HepG2 (cell line): ENCODE measurements around the gene MYLK. TPM values are rescaled to one million over a fixed set of nuclear protein-coding genes. Genes with fewer than 3 reads are reported as not detected.
A peak's percentile ranks its signal among the peaks of the same experiment; 100 is the strongest.

Experiments used
- BRF2 ChIP-seq: sonication (generic); formaldehyde crosslinking; IDR thresholded peaks from 2 replicates; pipeline ENCODE4 v1.8.1; 2022; ENCODE audit warnings: mild to moderate bottlenecking, missing genetic modification reagents
- CCDC6 ChIP-seq: sonication (generic); formaldehyde crosslinking; IDR thresholded peaks from 2 replicates; pipeline ENCODE4 v1.8.1; 2022; ENCODE audit warnings: mild to moderate bottlenecking, missing genetic modification reagents, moderate library complexity
- HBP1 ChIP-seq: IDR thresholded peaks from 2 replicates; pipeline ENCODE4 v1.6.1; 2016; ENCODE audit warnings: low read depth, control low read depth
- HHEX ChIP-seq: IDR thresholded peaks from 2 replicates; pipeline ENCODE4 v1.6.1; 2016; ENCODE audit warnings: control low read depth
- JUNB ChIP-seq: sonication (generic); formaldehyde crosslinking; IDR thresholded peaks from 2 replicates; pipeline ENCODE4 v1.8.0; 2022; ENCODE audit warnings: missing genetic modification reagents, mild to moderate bottlenecking, borderline replicate concordance
- KMT2B ChIP-seq: IDR thresholded peaks from 2 replicates; pipeline ENCODE4 v1.6.1; 2016; ENCODE audit warnings: missing genetic modification reagents, missing compliant biosample characterization
- NFIC ChIP-seq: IDR thresholded peaks from 2 replicates; pipeline ENCODE4 v1.6.1; 2012; ENCODE audit warnings: mild to moderate bottlenecking, low read length, inconsistent platforms
- NFYB ChIP-seq: sonication (generic); formaldehyde crosslinking; IDR thresholded peaks from 2 replicates; pipeline ENCODE4 v1.4.0; 2020; ENCODE audit warnings: missing genetic modification reagents
- NKX3-1 ChIP-seq: sonication (generic); formaldehyde crosslinking; IDR thresholded peaks from 2 replicates; pipeline ENCODE4 v1.5.0; 2020; ENCODE audit warnings: missing genetic modification reagents
- PHF20 ChIP-seq: sonication (generic); formaldehyde crosslinking; IDR thresholded peaks from 2 replicates; pipeline ENCODE4 v1.5.0; 2020; ENCODE audit warnings: mild to moderate bottlenecking, missing genetic modification reagents
- SMC3 ChIP-seq: IDR thresholded peaks from 2 replicates; pipeline ENCODE4 v1.6.1; 2011; ENCODE audit warnings: low read length, improper control_type of control experiment
- SOX6 ChIP-seq, 2 experiments: fragments of 450-650 bp in 1 of 2; sonication (generic) in 1 of 2; formaldehyde crosslinking in 1 of 2; IDR thresholded peaks; 2 replicates each; pipeline versions ENCODE4 v1.4.0 to v1.6.1; 2017 to 2020; ENCODE audit warnings: antibody characterized with exemption in 1 of 2, mild to moderate bottlenecking in 1 of 2, missing genetic modification reagents in 1 of 2
- SP140L ChIP-seq: sonication (generic); formaldehyde crosslinking; IDR thresholded peaks from 2 replicates; pipeline ENCODE4 v1.4.0; 2020; ENCODE audit warnings: missing genetic modification reagents, borderline replicate concordance
- TFAP4 ChIP-seq: sonication (generic); IDR thresholded peaks from 2 replicates; pipeline ENCODE4 v1.6.1; 2016; ENCODE audit warnings: low read depth, borderline replicate concordance
- ZNF136 ChIP-seq: sonication (generic); formaldehyde crosslinking; IDR thresholded peaks from 2 replicates; pipeline ENCODE4 v1.8.1; 2022; ENCODE audit warnings: low read depth, mild to moderate bottlenecking, moderate library complexity, missing genetic modification reagents
- ZNF263 ChIP-seq: sonication (generic); formaldehyde crosslinking; IDR thresholded peaks from 2 replicates; pipeline ENCODE4 v1.4.0; 2020; ENCODE audit warnings: missing genetic modification reagents
- ZNF446 ChIP-seq: sonication (generic); formaldehyde crosslinking; IDR thresholded peaks from 2 replicates; pipeline ENCODE4 v1.5.0; 2020; ENCODE audit warnings: mild to moderate bottlenecking, missing genetic modification reagents
- ZNF546 ChIP-seq: sonication (generic); formaldehyde crosslinking; conservative IDR thresholded peaks from 2 replicates; pipeline ENCODE4 v1.8.1; 2023; ENCODE audit warnings: mild to moderate bottlenecking, missing genetic modification reagents
- ZNF550 ChIP-seq: sonication (generic); formaldehyde crosslinking; IDR thresholded peaks from 2 replicates; pipeline ENCODE4 v1.4.0; 2020; ENCODE audit warnings: mild to moderate bottlenecking, missing genetic modification reagents, borderline replicate concordance
- ZNF552 ChIP-seq: sonication (generic); formaldehyde crosslinking; IDR thresholded peaks from 2 replicates; pipeline ENCODE4 v1.9.0; 2022; ENCODE audit warnings: missing genetic modification reagents, mild to moderate bottlenecking, borderline replicate concordance
- ZNF577 ChIP-seq: sonication (generic); formaldehyde crosslinking; IDR thresholded peaks from 2 replicates; pipeline ENCODE4 v1.4.0; 2020; ENCODE audit warnings: mild to moderate bottlenecking, low read depth, missing genetic modification reagents, borderline replicate concordance
- ZNF674 ChIP-seq: sonication (generic); formaldehyde crosslinking; IDR thresholded peaks from 2 replicates; pipeline ENCODE4 v1.5.0; 2020; ENCODE audit warnings: low read depth, mild to moderate bottlenecking, missing genetic modification reagents
- ZNF709 ChIP-seq: sonication (generic); formaldehyde crosslinking; IDR thresholded peaks from 2 replicates; pipeline ENCODE4 v1.5.0; 2020; ENCODE audit warnings: mild to moderate bottlenecking, missing genetic modification reagents
- ZNF781 ChIP-seq: sonication (generic); formaldehyde crosslinking; IDR thresholded peaks from 2 replicates; pipeline ENCODE4 v1.5.1; 2020; ENCODE audit warnings: borderline replicate concordance, mild to moderate bottlenecking, missing genetic modification reagents; ENCODE audit errors: not compliant biosample characterization
- polyA plus RNA-seq, 8 experiments: library from polyadenylated mRNA; depleted of rRNA in 3 of 8; stranded (reverse) in 7 of 8; unstranded in 1 of 8; fragments of >200 nt; fragmentation: Illumina TruSeq in 4 of 8; extraction: Trizol in 4 of 8; gene quantifications; 2 replicates each; pipeline versions ENCODE4 v1.2.1 to v1.2.3, GENCODE V29; 2011 to 2016; ENCODE audit warnings: low read depth in 4 of 8, missing spikeins in 1 of 8, mixed read lengths in 1 of 8; ENCODE audit not compliant: insufficient read depth in 1 of 8
- total RNA-seq, 5 experiments: library from RNA; depleted of rRNA; stranded (reverse); fragments of >200 nt; fragmentation: Illumina TruSeq; extraction: Trizol; gene quantifications; 2 replicates each; pipeline ENCODE4 v1.2.3, GENCODE V29; 2016; ENCODE audit warnings: low read depth in 1 of 5
- TF ChIP-seq, protein P1 (sequence below): sonication (generic); formaldehyde crosslinking; conservative IDR thresholded peaks from 2 replicates; pipeline ENCODE4 v1.8.0; 2022; ENCODE audit warnings: low read depth, missing genetic modification reagents
- TF ChIP-seq, protein P2 (sequence below): sonication (generic); formaldehyde crosslinking; IDR thresholded peaks from 2 replicates; pipeline ENCODE4 v1.5.0; 2020; ENCODE audit warnings: mild to moderate bottlenecking, missing genetic modification reagents

Gene MYLK
- total and polyA plus RNA-seq, 2 of the 13 experiments (the other 11 are each of a cell fraction or from before 2014, with no cell fraction given) = 10.6 to 34.9 TPM

DNA sequence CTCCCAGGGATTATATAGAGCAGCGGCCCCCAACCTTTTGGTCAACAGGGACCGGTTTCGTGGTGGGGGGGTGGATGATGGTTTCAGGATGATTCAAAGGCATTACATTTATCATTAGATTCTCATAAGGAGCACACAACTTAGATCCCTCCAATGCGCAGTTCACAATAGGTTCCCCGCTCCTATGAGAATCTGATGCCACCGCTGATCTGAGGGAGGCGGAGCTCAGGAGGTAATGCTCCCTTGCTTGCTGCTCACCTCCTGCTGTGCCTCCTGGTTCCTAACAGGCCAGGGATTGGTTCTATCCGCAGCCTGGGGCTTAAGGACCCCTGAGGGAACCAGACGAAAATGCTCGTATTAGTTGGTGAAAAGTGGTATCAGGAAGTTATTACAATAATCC lies 298.0 kb downstream of the MYLK start (continued):
- TF ChIP-seq, protein P1, sequence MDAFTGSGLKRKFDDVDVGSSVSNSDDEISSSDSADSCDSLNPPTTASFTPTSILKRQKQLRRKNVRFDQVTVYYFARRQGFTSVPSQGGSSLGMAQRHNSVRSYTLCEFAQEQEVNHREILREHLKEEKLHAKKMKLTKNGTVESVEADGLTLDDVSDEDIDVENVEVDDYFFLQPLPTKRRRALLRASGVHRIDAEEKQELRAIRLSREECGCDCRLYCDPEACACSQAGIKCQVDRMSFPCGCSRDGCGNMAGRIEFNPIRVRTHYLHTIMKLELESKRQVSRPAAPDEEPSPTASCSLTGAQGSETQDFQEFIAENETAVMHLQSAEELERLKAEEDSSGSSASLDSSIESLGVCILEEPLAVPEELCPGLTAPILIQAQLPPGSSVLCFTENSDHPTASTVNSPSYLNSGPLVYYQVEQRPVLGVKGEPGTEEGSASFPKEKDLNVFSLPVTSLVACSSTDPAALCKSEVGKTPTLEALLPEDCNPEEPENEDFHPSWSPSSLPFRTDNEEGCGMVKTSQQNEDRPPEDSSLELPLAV (CRISPR knock-in tag) = no peak
- peak; percentile 54; the same call in 1 of the 2 replicates for TF ChIP-seq KMT2B
- no peak for TF ChIP-seq ZNF550
- no peak for TF ChIP-seq NKX3-1 (CRISPR knock-in tag)
- TF ChIP-seq HHEX (CRISPR knock-in tag) = no peak
- no peak for TF ChIP-seq ZNF446 (CRISPR knock-in tag)
- no peak for TF ChIP-seq ZNF674
- TF ChIP-seq SMC3 = 0 out of 2 replicates have a peak, but pooled peaks have one; percentile 17
- TF ChIP-seq ZNF709 = no peak
- TF ChIP-seq PHF20 (CRISPR knock-in tag) = no peak
- no peak for TF ChIP-seq HBP1 (CRISPR knock-in tag)
- TF ChIP-seq ZNF263 = no peak
- TF ChIP-seq NFIC = no peak
- no peak for TF ChIP-seq ZNF577 (CRISPR knock-in tag)
- no peak for TF ChIP-seq ZNF136 (CRISPR knock-in tag)
- TF ChIP-seq BRF2 (CRISPR knock-in tag) = no peak
- no peak for TF ChIP-seq ZNF546 (CRISPR knock-in tag)
- TF ChIP-seq TFAP4 = no peak
- no peak for TF ChIP-seq ZNF781 (CRISPR knock-in tag)
- TF ChIP-seq JUNB (CRISPR knock-in tag) = no peak
- TF ChIP-seq NFYB (CRISPR knock-in tag) = 0 out of 2 replicates have a peak, but pooled peaks have one; percentile 25
- TF ChIP-seq SP140L (CRISPR knock-in tag) = no peak
- no peak for TF ChIP-seq SOX6 (IDR thresholded peaks at IDR 0.05)
- TF ChIP-seq SOX6 (CRISPR knock-in tag; IDR thresholded peaks at IDR 0.05) = no peak
- TF ChIP-seq CCDC6 = no peak
- TF ChIP-seq, protein P2, sequence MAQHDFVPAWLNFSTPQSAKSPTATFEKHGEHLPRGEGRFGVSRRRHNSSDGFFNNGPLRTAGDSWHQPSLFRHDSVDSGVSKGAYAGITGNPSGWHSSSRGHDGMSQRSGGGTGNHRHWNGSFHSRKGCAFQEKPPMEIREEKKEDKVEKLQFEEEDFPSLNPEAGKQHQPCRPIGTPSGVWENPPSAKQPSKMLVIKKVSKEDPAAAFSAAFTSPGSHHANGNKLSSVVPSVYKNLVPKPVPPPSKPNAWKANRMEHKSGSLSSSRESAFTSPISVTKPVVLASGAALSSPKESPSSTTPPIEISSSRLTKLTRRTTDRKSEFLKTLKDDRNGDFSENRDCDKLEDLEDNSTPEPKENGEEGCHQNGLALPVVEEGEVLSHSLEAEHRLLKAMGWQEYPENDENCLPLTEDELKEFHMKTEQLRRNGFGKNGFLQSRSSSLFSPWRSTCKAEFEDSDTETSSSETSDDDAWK = no peak
- TF ChIP-seq ZNF552 = no peak
